GM18907 (cell line): ENCODE data around the gene ASB9.
"Not testable (repeated sequence)": the region's sequence is repeated elsewhere in the genome, so short reads cannot be mapped to it uniquely, and the experiment has no call there.

Experiments used
- ATAC-seq: cut with Tn5 transposase; IDR thresholded peaks from one replicate; pipeline ENCODE4 v1.9.1; 2021; ENCODE audit warnings: mild to moderate bottlenecking, moderate library complexity; ENCODE audit not compliant: unreplicated experiment

The ASB9 gene

DNA sequence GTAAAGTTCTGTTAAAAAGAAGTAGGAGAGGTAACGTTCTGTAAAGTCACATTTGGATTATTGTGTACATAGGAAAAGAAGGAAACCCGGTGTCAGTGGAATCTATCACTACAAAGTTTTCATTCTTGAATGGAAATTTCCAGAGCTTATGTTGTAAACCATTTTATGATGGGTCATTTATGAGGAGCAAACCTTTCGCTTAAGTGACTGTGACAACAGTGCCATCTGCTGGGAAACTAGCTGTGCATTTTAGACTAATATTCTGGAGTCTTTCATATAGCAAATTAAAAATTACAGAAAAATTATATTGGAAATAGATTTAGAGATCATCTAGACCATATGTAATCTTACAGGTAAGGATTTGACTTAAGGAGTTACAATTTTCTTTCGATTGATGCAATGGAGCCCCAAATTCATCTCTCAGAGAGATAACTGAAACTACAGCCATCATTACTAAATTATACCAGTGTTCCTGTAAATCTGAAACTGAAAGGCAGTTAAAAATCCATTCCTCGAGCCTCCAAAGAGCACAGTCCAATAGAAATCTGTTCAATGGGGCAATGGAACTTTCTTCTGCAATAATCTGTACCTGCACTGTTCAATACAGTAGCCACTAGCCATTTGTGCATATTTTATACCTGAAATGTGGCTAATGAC, 26.9 kb downstream of the ASB9 start:
- ATAC-seq = peak; percentile 53

DNA sequence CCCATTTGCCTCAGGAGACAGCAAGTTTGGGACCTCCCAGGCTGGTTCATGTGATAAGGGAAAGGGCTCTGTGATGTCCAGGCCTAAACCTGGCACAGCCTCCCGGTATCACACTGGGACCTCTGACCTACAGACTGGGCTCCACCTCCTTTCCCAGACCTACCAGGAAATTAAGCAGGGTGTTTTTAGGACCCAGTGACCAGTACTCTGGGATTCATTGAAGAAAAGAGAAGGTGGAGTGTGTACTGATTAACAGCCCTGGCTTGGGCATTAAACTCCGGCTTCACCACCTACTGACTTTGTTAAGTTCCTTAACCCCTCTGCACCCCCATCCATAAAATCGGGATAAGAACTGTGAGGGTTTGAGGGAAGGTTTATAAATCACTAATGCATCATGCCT, 28.6 kb downstream of the ASB9 start:
- no peak for ATAC-seq

DNA sequence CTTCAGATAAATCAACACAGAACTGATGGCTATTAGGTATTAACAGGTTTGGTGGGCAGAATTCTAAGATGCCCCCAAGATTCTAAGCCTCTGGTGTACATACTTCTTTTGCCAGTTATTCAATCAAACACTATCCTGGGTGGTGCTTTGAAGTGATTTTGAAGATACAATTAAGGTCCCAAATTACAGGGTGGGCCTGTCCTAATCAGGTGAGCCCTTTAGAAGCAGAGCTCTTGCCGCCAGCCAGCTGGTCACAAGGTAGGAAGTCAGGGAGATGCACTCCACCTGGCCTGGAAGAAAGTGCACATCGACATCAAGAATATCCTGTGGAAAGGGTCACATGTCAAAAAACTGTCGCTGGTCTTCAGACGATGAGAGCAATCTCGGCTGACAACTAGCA, 29.5 kb downstream of the ASB9 start:
- ATAC-seq = no peak

DNA sequence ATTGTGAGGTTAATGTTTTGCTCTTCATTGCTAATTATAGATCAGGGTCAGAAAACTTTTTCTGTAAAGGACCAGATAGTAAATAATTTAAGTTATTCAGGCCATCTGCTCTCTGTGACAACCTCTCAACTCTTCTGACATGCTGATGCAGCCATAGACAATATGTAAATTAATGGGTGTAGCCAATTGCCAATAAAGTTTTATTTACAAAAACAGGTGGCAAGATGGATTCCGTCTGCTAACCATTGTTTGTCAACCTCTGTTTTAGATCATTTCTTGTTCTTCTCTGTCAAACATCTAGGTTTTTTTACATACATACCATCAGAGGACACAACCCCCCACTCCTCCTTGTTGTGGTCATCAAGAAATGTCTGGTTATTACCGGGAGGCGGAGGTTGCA, 33.7 kb downstream of the ASB9 start:
- no peak for ATAC-seq

DNA sequence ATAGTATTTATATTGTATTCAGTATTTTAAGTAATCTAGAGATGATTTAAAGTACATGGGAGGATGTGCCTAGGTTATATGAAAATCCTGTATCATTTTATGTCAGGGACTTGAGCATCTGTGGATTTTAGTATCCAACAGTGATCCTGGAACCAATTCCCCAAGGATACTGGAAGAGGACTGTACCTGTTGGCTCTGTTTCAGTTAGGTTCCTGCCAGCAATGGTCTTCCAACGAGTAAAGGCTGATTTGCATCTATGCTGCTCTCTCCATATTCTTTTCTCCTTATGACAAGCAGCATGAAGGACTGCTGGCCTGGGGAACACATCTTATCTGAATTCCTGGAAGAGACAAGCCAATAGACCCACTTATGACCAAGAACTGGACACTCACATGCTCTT, 34.9 kb downstream of the ASB9 start:
- ATAC-seq = no peak

DNA sequence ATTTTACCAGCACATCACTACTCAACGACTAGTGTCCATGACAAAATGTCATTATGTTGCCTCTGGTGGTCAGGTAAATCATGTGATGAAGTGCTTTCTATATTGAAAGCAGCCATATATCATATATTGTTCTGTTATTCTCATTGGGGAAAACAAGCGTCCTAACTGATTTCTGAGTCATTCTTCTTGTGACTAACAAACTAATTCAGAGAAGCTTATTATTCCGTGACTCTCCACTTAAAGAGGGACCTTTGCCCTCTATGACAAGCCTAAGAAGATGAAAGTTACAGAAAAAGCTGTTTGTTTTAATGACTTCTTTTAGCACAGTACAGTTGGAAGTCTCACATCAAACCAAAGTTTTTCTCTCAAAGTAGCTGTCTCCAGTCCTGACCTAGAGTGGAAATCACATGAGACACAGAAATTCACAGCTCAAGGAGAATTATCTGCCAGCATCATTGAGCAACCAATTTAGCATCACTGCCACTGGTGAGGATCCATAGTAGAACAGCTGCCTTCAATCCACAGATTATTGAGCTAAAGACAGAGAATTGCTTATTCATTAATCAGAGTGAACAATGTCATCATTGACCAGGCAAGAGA, 36.4 kb downstream of the ASB9 start:
- no peak for ATAC-seq

DNA sequence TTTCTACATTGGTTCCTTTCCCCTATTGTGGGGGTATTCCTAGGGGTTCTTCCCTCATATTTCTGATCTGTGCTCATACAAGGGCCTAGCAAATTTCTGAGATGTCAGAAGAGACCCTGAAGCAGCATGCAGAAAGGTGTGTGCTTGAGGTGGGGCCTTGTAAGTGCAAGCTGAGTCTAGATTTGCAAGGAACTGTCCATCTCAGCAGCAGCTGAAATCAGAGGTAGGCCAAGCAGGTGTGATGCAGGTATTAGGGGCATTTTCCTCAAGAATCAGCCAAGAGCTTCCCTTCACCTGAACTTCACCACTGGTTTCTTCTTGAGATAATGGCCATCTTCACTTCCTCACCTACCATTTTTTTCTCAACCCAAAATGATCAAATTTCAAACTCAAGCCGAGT, 45.1 kb downstream of the ASB9 start:
- no peak for ATAC-seq

DNA sequence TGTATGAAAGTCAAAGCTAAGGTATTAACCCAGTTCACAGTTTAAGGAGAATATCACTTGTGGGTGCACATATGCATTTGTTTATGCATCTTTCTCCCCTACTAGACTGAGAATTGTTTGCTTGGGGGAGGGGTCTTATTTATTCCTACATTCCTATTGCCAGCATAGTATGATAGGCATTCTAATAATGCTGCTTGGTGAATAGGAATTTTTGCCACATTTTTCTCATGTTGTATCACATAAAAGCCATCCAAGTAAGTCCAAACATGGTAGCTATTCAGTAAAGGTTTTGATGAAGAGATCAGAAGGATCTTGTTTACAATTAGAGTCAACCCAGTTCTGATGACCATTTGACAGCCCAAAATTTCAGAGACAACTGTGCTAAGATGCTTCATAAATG, 48.6 kb downstream of the ASB9 start:
- no peak for ATAC-seq

DNA sequence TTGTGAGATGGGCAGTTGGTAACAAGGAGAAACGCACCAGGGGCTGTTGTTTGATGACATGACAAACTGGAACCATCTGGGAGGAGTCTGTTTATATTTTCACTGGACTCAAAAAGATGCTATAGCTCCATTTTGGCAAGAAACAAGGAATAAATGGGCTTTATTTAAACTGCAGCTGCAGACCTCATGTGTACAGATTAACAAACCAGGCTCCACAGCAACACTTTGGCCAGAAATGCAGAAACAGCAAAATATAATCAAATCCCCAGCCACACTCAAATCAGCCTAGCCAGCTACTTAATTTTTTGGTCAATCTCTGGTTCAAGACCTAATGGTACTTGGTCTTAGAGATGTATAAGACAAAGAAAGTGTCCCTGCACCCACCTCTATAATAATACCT, 52.7 kb downstream of the ASB9 start:
- no peak for ATAC-seq

DNA sequence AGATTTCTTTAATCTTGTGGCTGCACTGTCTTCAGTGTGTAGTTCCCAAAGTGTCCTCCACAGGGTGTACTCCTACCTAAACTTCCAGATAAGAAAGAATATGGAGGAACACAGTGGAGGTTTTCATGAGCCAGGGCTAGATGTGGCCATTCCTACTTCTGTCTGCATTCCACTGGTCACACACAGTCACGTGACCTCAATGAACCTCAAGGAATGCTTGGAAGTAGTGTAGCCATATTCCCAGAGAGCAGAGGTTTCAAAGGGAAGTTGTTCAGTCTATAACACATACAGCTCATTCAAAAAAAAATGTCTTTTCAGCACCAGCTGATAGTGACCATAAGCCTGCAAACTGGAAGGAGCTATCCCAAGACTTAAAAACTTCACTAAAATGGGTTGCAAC, 53.6 kb downstream of the ASB9 start:
- ATAC-seq = no peak

DNA sequence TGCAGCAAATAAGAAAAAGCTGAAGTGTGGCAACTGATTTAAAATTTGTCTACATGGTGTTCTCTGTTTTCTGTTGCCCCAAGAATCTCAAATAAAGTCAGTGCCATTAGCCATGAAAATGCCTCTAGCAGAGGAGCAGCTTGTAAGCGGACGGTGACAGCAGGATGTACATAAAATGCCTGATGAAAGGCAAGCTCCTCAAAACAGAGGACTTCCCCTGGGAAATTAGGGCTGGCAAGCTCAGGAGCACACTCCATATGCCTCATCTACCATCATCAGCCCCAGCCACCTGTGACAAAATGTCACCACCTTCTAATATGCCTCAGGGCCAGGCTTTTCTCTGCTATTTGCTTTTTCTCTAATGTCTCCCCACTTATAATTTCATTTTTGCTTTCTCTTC, 54.5 kb downstream of the ASB9 start:
- no peak for ATAC-seq

DNA sequence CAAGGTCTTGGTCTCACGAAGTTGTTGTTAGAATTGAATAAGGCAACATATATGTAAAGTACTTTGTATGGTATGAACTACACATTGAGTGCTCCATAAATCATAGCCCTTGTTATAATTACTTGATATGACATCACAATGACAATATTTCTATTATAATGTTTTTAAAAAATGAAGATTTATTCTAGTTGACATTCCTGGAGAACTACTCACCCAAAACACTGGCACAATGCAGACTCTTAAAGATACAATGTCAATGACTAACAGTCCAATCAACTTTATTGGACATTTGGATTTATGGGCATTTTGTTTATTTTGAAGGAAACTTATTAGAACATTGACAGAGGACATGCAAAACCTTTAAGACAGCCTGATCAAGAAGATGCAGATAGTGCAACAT, 55.3 kb downstream of the ASB9 start:
- ATAC-seq = no peak

DNA sequence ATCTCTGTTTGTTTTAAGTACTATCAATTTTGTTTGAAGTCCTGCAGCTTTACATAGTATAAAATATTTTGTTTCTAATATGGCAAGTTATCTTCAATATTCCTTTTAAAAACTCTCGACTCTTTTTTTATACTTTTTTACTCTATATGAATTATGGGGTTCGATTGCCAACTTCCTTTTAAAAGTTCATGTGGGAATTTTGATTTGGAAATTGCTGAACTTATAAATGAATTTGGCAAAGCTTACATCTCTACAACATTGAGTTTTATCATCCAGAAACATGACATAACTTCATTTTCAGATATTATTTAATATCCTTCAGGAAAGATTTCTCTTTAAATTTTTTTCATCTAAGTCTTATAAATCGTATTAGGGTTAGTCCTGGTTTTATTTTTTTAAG, 60.8 kb downstream of the ASB9 start:
- ATAC-seq = no peak

DNA sequence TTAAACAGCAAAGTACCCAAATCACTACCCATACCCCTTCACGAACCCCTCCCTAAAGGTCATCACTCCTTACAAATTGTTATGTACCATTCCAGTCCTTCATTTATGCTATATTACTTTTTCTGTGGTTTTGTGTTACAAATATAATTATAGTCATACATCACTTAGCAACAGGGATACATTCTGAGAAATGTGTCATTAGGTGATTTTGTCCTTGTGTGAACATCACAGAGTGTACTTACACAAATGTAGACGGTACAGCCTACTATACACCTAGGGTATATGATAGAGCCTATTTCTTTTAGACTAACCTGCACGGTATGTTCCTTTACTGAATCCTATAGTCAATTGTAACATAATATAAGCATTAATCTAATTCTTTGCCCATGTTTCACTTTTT, 61.9 kb downstream of the ASB9 start:
- ATAC-seq = no peak

DNA sequence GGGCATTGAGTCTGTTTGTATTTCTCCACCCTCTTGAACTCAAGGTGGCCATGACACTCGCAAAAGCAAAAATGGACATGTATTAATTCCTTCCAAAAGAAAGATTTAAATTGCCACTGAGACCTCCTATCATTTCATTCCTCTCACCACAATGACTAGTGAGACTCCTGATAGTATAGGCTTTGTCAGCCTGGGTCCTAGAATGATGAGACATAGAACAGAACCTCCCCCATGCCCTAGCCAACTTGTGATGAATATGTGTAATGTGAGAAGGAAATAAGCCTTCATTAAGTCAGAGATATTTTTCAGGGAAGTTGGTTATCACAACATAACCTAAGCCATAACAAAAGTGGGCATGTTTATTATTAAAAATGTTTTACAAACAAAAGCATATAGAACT, 62.5 kb downstream of the ASB9 start:
- no peak for ATAC-seq

DNA sequence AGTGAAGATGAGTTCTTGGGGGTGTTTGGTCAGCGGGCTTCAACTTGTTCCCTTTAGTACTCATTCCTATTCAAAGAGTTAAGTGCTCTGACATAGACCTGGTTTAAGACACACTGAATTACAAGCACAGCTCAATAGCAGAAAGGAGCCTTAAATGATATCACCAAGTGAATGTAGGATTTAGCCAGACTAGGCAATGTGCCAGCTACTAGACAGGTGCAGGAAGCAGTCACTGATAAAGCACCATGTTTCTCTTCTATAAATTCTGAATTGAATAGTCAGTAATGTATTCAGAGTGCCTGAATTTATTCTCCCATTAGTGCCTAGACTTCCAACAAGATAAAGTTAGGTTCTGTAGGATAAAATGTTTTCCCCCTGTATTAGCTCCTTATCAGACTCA, 63.6 kb downstream of the ASB9 start:
- no peak for ATAC-seq

DNA sequence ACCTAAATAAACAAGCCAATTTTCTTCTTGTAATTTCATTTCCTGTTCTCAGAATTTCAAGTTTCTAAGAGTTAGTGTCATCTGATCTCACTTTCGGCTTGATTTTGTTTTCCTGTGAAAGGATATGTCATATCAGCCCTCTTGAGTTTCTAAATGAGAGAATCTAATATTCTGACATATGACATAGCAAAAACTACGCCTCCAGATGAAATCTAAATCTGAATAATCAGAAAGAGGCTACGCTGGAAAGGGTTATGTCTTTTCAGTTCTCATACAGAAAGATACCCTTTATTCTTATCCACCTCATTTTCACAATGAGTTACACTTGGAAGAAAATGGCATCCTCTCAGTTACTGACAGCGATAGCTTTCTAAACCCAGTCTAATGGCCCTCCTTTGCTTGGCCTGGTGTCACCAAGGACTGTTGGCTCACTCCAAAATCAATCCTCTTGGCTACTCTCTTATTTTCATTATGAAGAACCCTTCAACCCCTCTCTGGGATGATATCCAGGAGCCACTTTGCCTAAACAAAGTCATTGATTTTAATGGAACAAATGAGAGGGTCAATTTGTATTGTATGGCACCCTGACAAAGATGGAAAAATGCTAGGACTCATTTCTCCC, 65.6 kb downstream of the ASB9 start:
- ATAC-seq = peak; percentile 82

DNA sequence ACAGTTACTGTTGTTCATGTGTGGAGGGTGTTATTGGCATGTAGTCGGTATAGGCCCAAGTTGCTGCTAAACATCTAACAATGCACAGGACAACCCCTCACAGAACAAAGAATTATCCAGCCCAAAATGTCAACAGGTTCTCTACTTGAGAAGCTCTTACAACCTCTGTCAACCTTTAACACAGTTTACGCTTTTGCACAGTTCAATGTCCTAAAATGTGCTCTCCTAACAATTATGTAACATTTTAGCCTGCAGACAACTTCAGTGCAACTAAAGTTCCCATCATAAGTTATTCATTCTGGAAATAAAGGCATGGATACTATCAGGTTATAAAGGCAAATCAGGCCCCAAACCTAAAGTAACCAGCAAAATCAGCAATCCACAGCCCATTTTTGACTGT, 66.2 kb downstream of the ASB9 start:
- no peak for ATAC-seq

DNA sequence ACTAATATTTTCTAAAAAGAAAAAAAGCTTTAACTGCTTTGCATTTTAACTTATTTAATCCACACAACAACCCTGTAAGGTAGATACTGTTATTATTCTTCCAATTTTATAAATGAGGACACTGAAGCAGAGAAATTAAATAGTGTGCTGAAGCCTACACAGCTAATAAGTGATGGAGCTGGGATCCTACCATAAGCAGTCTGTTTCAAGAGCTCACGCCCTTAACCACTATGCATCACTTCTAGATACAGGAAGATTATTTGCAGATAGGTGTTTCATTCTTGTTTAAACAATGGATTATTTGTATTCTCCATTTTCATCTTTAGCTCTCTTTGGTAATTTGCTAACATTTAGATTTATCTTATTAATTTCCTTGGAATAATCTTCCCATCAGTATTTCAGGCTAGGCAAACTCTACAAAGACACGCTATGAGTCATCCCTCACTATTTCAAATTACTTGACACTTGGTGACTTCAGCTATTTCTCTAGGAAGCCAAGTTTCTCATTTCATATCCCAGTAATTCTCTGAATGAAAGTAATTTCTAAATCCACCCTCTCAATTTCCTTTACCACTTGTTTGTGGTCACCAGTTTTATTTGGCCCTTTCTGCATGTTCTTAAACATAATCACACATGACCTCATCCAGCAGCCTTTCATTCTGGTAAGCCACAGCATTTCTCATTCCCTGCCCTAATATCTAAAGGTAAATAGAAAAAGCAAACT, 67.3 kb downstream of the ASB9 start:
- peak; percentile 41 for ATAC-seq

DNA sequence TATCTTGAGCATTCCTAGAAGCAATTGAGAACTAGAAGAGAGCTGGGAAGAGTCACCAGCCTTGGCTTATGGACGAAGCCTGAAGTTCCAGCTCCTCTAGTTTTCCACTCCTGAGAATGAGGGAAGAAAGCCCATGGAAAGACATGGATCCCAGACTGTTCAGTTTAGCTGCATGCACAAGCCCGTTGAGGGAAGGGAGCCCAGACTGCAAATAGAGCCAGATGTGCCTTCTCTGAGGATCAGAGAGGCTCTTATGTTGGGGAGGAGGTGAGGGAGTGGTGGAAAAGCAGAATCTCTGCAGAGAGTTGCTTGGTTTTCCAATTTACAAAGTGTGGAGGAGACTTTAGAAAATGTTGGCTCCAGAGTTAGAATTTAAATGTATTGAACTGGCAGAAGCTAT, 69.0 kb downstream of the ASB9 start:
- ATAC-seq = no peak

DNA sequence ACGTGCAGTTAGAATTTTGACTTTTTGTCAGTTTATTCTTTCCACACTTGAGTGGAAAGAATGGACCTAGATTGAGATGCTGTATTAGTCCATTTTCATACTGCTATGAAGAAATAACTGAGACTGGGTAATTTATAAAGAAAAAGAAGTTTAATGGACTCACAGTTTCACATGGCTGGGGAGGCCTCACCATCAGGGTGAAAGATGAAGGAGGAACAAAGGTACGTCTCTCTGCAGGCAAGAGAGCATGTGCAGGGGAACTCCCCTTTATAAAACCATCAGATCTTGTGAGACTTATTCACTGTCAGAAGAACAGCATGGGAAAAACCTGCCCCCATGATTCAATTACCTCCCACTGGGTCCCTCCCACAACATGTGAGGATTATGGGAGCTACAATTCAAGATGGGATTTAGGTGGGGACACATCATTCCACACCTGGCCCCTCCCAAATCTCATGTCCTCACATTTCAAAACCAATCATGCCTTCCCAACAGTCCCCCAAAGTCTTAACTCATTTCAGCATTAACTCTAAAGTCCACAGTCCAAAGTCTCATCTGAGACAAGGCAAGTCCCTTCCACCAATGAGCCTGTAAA, 71.2 kb downstream of the ASB9 start:
- not testable (repeated sequence) for ATAC-seq

DNA sequence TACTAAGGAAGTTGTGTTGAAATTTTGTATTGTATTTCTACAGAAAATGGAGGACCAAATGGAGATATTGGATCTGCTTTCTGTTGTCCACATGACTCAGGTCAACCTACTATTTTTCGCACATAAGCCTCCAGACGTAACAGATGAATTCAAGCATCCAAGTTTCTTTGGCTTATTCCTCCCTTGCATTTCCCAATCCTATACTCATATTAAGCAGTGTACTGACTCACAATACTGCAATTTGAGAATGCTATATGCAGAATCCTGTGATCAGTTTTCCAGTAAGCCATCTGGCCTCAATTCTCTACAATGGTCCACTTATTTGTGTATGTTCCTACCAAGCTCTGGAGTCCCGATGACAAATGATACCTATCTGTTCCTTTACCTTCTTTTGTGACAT, 75.7 kb downstream of the ASB9 start:
- ATAC-seq = no peak
